H1 (cell line): Measurements from ENCODE around the gene RS1. TPM values are rescaled to one million over a fixed set of nuclear protein-coding genes. Genes with fewer than 3 reads are reported as not detected.

Experiments used
- RAD21 ChIP-seq, 2 experiments: IDR thresholded peaks in 1 of 2; conservative IDR thresholded peaks in 1 of 2; 2 replicates each; pipeline ENCODE4 v1.6.1; 2011; ENCODE audit warnings: low read depth in 2 of 2, low read length in 2 of 2, improper control_type of control experiment in 1 of 2, inconsistent platforms in 1 of 2, mild to moderate bottlenecking in 1 of 2, moderate library complexity in 1 of 2
- TAF1 ChIP-seq: IDR thresholded peaks from 2 replicates; pipeline ENCODE4 v1.6.1; 2011; ENCODE audit warnings: mild to moderate bottlenecking, low read depth, low read length
- polyA plus RNA-seq, 7 experiments: library from polyadenylated mRNA; depleted of rRNA in 3 of 7; stranded (reverse) in 5 of 7; unstranded in 2 of 7; fragments of >200 nt in 5 of 7; fragments of 200-250 nt in 2 of 7; gene quantifications; 1 replicate in 5 of 7; 2 replicates in 1 of 7; 4 replicates in 1 of 7; pipeline versions ENCODE4 v1.2.1 to v1.2.3, GENCODE V29; 2011 to 2013; ENCODE audit warnings: missing spikeins in 2 of 7, mixed read lengths in 2 of 7
- total RNA-seq: library from RNA; stranded (reverse); fragmentation: NEBNext Ultra II Directional; extraction: Animal tissue kit (Norgen Biotek cat#: 25700); gene quantifications from 2 replicates; pipeline ENCODE4 v1.2.1, GENCODE V29; 2021
- TF ChIP-seq, protein P1 (sequence below): fragments of 300-600 bp; sonication (generic); IDR thresholded peaks from 2 replicates; pipeline ENCODE4 v1.7.1; 2012; ENCODE audit warnings: low read length, moderate library complexity, mild to moderate bottlenecking, inconsistent platforms; ENCODE audit not compliant: insufficient replicate concordance
- TF ChIP-seq, protein P2 (sequence below): IDR thresholded peaks from 2 replicates; pipeline ENCODE4 v1.6.1; 2012; ENCODE audit warnings: inconsistent platforms
- TF ChIP-seq, protein P3 (sequence below): IDR thresholded peaks from 2 replicates; pipeline ENCODE4 v1.6.1; 2012; ENCODE audit warnings: inconsistent platforms

Gene RS1
- total and polyA plus RNA-seq, 2 of the 8 experiments (the other 6 are each of a cell fraction or from before 2014, with no cell fraction given), result 0.03 TPM; not detected in 1

DNA sequence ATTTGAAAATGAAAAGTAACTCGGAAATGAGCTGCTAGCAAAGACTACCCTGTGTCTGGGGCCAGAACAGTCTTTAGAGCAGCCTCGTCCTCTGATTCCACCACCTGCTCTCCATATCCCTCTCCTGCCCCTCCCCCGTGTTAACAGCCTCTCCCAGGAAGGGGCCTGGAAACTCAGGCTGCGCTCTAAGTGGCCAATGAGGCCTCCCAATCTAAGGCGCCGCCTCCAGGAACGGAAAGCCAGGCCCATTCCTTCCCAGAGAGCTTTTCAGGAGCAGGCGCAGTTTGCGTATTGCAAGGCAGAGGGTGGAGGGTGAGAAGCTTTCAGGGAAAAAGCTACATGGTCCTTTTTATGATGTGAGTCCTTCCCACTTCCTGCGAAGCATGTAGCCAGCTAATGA, 31.2 kb downstream of the RS1 start (continued):
- TF ChIP-seq, protein P1, sequence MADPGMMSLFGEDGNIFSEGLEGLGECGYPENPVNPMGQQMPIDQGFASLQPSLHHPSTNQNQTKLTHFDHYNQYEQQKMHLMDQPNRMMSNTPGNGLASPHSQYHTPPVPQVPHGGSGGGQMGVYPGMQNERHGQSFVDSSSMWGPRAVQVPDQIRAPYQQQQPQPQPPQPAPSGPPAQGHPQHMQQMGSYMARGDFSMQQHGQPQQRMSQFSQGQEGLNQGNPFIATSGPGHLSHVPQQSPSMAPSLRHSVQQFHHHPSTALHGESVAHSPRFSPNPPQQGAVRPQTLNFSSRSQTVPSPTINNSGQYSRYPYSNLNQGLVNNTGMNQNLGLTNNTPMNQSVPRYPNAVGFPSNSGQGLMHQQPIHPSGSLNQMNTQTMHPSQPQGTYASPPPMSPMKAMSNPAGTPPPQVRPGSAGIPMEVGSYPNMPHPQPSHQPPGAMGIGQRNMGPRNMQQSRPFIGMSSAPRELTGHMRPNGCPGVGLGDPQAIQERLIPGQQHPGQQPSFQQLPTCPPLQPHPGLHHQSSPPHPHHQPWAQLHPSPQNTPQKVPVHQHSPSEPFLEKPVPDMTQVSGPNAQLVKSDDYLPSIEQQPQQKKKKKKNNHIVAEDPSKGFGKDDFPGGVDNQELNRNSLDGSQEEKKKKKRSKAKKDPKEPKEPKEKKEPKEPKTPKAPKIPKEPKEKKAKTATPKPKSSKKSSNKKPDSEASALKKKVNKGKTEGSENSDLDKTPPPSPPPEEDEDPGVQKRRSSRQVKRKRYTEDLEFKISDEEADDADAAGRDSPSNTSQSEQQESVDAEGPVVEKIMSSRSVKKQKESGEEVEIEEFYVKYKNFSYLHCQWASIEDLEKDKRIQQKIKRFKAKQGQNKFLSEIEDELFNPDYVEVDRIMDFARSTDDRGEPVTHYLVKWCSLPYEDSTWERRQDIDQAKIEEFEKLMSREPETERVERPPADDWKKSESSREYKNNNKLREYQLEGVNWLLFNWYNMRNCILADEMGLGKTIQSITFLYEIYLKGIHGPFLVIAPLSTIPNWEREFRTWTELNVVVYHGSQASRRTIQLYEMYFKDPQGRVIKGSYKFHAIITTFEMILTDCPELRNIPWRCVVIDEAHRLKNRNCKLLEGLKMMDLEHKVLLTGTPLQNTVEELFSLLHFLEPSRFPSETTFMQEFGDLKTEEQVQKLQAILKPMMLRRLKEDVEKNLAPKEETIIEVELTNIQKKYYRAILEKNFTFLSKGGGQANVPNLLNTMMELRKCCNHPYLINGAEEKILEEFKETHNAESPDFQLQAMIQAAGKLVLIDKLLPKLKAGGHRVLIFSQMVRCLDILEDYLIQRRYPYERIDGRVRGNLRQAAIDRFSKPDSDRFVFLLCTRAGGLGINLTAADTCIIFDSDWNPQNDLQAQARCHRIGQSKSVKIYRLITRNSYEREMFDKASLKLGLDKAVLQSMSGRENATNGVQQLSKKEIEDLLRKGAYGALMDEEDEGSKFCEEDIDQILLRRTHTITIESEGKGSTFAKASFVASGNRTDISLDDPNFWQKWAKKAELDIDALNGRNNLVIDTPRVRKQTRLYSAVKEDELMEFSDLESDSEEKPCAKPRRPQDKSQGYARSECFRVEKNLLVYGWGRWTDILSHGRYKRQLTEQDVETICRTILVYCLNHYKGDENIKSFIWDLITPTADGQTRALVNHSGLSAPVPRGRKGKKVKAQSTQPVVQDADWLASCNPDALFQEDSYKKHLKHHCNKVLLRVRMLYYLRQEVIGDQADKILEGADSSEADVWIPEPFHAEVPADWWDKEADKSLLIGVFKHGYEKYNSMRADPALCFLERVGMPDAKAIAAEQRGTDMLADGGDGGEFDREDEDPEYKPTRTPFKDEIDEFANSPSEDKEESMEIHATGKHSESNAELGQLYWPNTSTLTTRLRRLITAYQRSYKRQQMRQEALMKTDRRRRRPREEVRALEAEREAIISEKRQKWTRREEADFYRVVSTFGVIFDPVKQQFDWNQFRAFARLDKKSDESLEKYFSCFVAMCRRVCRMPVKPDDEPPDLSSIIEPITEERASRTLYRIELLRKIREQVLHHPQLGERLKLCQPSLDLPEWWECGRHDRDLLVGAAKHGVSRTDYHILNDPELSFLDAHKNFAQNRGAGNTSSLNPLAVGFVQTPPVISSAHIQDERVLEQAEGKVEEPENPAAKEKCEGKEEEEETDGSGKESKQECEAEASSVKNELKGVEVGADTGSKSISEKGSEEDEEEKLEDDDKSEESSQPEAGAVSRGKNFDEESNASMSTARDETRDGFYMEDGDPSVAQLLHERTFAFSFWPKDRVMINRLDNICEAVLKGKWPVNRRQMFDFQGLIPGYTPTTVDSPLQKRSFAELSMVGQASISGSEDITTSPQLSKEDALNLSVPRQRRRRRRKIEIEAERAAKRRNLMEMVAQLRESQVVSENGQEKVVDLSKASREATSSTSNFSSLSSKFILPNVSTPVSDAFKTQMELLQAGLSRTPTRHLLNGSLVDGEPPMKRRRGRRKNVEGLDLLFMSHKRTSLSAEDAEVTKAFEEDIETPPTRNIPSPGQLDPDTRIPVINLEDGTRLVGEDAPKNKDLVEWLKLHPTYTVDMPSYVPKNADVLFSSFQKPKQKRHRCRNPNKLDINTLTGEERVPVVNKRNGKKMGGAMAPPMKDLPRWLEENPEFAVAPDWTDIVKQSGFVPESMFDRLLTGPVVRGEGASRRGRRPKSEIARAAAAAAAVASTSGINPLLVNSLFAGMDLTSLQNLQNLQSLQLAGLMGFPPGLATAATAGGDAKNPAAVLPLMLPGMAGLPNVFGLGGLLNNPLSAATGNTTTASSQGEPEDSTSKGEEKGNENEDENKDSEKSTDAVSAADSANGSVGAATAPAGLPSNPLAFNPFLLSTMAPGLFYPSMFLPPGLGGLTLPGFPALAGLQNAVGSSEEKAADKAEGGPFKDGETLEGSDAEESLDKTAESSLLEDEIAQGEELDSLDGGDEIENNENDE, result no peak
- TF ChIP-seq, protein P2, sequence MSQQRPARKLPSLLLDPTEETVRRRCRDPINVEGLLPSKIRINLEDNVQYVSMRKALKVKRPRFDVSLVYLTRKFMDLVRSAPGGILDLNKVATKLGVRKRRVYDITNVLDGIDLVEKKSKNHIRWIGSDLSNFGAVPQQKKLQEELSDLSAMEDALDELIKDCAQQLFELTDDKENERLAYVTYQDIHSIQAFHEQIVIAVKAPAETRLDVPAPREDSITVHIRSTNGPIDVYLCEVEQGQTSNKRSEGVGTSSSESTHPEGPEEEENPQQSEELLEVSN, result peak; percentile 88
- 0 out of 2 replicates have a peak, but pooled peaks have one; percentile 13 for TF ChIP-seq TAF1
- TF ChIP-seq, protein P3, sequence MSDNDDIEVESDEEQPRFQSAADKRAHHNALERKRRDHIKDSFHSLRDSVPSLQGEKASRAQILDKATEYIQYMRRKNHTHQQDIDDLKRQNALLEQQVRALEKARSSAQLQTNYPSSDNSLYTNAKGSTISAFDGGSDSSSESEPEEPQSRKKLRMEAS, result peak; percentile 91
- 0 out of 4 replicates have a peak, but pooled peaks of 1 of the 2 experiments have one; percentile 10 for TF ChIP-seq RAD21 (IDR thresholded peaks at IDR 0.05 in 1 of 2, conservative IDR thresholded peaks at IDR 0.05 in 1 of 2; ENCODE audit: low read depth in 2 of 2, low read length in 2 of 2)
- TF ChIP-seq, all 59 proteins: peak for 4
